ENCODE data around the gene NTNG2. TPM values are rescaled to one million over a fixed set of nuclear protein-coding genes. Genes with fewer than 3 reads are reported as not detected.

Gene NTNG2
- total RNA-seq, 1 donor from 2014 or later: 0.98 TPM

- no peak overlapping the region for H3K4me3 ChIP-seq
- H3K4me1 ChIP-seq: no peaks in the 10 kb centered on the region
- H3K36me3 ChIP-seq: no peaks in the 10 kb centered on the region
- no peaks in the 10 kb centered on the region for H3K27me3 ChIP-seq
- TF ChIP-seq POLR2AphosphoS5 (IDR thresholded peaks at IDR 0.05; ENCODE audit: insufficient read depth in 1 of 2, low read depth in 1 of 2) (no peak), POLR2A (IDR thresholded peaks at IDR 0.05) (no peak)
- TF ChIP-seq, protein P1, sequence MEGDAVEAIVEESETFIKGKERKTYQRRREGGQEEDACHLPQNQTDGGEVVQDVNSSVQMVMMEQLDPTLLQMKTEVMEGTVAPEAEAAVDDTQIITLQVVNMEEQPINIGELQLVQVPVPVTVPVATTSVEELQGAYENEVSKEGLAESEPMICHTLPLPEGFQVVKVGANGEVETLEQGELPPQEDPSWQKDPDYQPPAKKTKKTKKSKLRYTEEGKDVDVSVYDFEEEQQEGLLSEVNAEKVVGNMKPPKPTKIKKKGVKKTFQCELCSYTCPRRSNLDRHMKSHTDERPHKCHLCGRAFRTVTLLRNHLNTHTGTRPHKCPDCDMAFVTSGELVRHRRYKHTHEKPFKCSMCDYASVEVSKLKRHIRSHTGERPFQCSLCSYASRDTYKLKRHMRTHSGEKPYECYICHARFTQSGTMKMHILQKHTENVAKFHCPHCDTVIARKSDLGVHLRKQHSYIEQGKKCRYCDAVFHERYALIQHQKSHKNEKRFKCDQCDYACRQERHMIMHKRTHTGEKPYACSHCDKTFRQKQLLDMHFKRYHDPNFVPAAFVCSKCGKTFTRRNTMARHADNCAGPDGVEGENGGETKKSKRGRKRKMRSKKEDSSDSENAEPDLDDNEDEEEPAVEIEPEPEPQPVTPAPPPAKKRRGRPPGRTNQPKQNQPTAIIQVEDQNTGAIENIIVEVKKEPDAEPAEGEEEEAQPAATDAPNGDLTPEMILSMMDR (IDR thresholded peaks at IDR 0.05): no peak
- intact Hi-C loops (cut with DNase I): no loop called here
- DNase-seq (ENCODE audit: extremely low spot score in 2 of 2): no peak
- H3K9me3 ChIP-seq: no peaks in the 10 kb centered on the region
- no peak overlapping the region for H3K27ac ChIP-seq
These were observed 10.7 kb upstream of the NTNG2 start for GRCh38 chr9:132151118-132151517.

- intact Hi-C loops (cut with DNase I): no loop called here
- Histone ChIP-seq H3K36me3 (no peaks in the 10 kb centered on the region), H3K27me3 (no peaks in the 10 kb centered on the region), H3K9me3 (no peaks in the 10 kb centered on the region), H3K27ac (no peak overlapping the region), H3K4me3 (no peak overlapping the region), H3K4me1 (no peaks in the 10 kb centered on the region)
- TF ChIP-seq POLR2AphosphoS5 (IDR thresholded peaks at IDR 0.05; ENCODE audit: insufficient read depth in 1 of 2, low read depth in 1 of 2) (no peak), POLR2A (IDR thresholded peaks at IDR 0.05) (no peak)
- TF ChIP-seq, protein P1 (IDR thresholded peaks at IDR 0.05): no peak
- no peak for DNase-seq (ENCODE audit: extremely low spot score in 2 of 2)
These were observed 9.6 kb upstream of the NTNG2 start for GRCh38 chr9:132152231-132152630.

GRCh38 chr9:132154863-132155567 lies 6.8 kb upstream of the NTNG2 start:
- Histone ChIP-seq H3K36me3 (no peaks in the 10 kb centered on the region), H3K4me3 (no peak overlapping the region), H3K27ac (no peak overlapping the region), H3K9me3 (no peaks in the 10 kb centered on the region), H3K27me3 (no peaks in the 10 kb centered on the region), H3K4me1 (no peaks in the 10 kb centered on the region)
- no peak for TF ChIP-seq POLR2AphosphoS5 (IDR thresholded peaks at IDR 0.05; ENCODE audit: insufficient read depth in 1 of 2, low read depth in 1 of 2)
- TF ChIP-seq POLR2A (IDR thresholded peaks at IDR 0.05): no peak
- TF ChIP-seq, protein P1 (IDR thresholded peaks at IDR 0.05): no peak
- intact Hi-C loops (cut with DNase I): no loop called here
- no peak for DNase-seq (ENCODE audit: extremely low spot score in 2 of 2)

DNA sequence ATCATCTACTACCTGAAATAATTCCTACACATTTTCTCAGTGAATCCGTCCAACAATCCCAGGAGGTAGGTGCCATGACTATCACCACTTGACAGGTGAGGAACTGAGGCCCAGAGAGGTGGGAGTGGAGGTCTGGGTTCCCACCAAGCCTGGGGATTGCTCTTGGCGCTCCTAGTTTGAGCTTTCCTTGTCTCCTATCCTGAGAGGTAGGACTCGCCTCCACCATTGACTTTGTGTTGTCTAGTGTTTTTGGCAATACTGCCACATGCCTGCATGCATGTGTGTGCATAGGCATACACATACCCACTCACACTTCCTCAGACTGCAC lies 6.3 kb upstream of the NTNG2 start:
- H3K27ac ChIP-seq: no peak overlapping the region
- no peaks in the 10 kb centered on the region for H3K27me3 ChIP-seq
- DNase-seq (ENCODE audit: extremely low spot score in 2 of 2): no peak
- H3K4me3 ChIP-seq: no peak overlapping the region
- intact Hi-C loops (cut with DNase I): no loop called here
- TF ChIP-seq POLR2AphosphoS5 (IDR thresholded peaks at IDR 0.05; ENCODE audit: insufficient read depth in 1 of 2, low read depth in 1 of 2) (no peak), POLR2A (IDR thresholded peaks at IDR 0.05) (no peak)
- TF ChIP-seq, protein P1 (IDR thresholded peaks at IDR 0.05): no peak
- peaks cover 2% of the 10 kb centered on the region for H3K4me1 ChIP-seq
- H3K36me3 ChIP-seq: no peaks in the 10 kb centered on the region
- H3K9me3 ChIP-seq: no peaks in the 10 kb centered on the region

- intact Hi-C loops (cut with DNase I): no loop called here
- Histone ChIP-seq H3K27ac (no peak overlapping the region), H3K9me3 (no peaks in the 10 kb centered on the region), H3K27me3 (no peaks in the 10 kb centered on the region), H3K4me1 (peaks cover 10% of the 10 kb centered on the region), H3K36me3 (no peaks in the 10 kb centered on the region), H3K4me3 (no peak overlapping the region)
- DNase-seq (ENCODE audit: extremely low spot score in 2 of 2): no peak
- no peak for TF ChIP-seq POLR2AphosphoS5 (IDR thresholded peaks at IDR 0.05; ENCODE audit: insufficient read depth in 1 of 2, low read depth in 1 of 2)
- TF ChIP-seq, protein P1 (IDR thresholded peaks at IDR 0.05): no peak
- no peak for TF ChIP-seq POLR2A (IDR thresholded peaks at IDR 0.05)
These were observed 5.6 kb upstream of the NTNG2 start for GRCh38 chr9:132156262-132156661.

Data from vagina (tissue), 2 donors.